ENCODE data around the gene ADK.

The ADK gene

DNA sequence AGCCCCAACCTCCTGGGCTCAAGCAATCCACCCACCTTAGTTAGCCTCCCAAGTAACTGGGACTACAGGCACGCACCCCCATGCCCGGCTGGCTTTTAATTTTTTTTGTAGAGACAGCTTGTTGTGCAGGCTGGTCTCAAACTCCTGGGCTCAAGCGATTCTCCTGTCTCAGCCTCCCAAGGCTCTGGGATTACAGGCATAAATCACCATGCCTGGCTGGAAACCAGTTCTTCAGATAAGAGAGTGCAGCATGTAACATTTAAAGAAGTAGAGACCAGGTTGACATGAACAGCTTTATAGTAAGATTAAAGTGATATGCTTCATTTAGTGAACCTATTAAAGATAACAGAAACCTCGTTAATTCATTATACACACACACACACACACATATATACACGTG, 507.5 kb downstream of the ADK start:
- TF ChIP-seq, protein P1, sequence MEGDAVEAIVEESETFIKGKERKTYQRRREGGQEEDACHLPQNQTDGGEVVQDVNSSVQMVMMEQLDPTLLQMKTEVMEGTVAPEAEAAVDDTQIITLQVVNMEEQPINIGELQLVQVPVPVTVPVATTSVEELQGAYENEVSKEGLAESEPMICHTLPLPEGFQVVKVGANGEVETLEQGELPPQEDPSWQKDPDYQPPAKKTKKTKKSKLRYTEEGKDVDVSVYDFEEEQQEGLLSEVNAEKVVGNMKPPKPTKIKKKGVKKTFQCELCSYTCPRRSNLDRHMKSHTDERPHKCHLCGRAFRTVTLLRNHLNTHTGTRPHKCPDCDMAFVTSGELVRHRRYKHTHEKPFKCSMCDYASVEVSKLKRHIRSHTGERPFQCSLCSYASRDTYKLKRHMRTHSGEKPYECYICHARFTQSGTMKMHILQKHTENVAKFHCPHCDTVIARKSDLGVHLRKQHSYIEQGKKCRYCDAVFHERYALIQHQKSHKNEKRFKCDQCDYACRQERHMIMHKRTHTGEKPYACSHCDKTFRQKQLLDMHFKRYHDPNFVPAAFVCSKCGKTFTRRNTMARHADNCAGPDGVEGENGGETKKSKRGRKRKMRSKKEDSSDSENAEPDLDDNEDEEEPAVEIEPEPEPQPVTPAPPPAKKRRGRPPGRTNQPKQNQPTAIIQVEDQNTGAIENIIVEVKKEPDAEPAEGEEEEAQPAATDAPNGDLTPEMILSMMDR (IDR thresholded peaks at IDR 0.05; ENCODE audit: low read depth, low read length, missing control alignments) = no peak
- DNase-seq (ENCODE audit: low read depth) = no peak
- no peak overlapping the region for H3K4me3 ChIP-seq (ENCODE audit: low read depth, low read length)

DNA sequence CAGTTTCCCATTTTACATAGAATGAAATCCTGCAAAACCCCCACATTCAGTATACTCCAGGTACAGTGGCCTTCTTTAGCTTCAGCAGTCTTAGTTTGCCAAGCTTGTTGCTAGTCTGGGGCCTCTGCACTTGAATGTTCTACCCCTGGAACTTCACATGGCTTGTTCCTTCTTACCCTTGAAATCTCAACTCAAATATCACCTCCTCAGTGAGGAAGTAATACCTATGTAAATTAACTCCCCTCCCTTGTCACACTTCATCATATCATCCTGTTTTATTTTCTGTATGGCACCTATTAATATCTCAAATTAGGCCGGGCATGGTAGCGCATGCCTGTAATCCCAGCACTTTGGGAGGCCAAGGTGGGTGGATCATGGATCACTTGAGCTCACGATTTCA, 511.6 kb downstream of the ADK start:
- DNase-seq (ENCODE audit: low read depth) = no peak
- no peak overlapping the region for H3K4me3 ChIP-seq (ENCODE audit: low read depth, low read length)
- TF ChIP-seq, protein P1 (IDR thresholded peaks at IDR 0.05; ENCODE audit: low read depth, low read length, missing control alignments) = no peak

DNA sequence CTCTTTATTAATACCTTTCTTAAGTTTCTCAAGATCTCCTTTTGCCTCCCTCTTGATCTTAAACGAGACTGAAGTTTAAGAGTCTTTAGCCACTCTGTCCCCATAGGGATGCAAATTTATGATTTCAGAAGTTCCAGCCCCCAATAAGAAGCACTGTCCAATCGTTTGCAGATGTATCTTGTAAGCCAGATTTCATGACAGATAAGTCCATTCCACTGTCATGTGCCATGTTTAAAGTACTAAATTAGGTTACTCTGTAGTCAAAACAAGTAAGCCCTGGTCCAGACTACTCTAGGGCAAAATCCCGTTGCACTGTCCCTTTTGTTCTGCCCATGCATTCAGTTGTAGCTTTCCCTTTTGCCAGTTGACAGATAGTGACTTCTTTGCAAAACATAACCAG, 518.2 kb downstream of the ADK start:
- no peak overlapping the region for H3K4me3 ChIP-seq (ENCODE audit: low read depth, low read length)
- no peak for DNase-seq (ENCODE audit: low read depth)
- TF ChIP-seq, protein P1 (IDR thresholded peaks at IDR 0.05; ENCODE audit: low read depth, low read length, missing control alignments) = no peak

DNA sequence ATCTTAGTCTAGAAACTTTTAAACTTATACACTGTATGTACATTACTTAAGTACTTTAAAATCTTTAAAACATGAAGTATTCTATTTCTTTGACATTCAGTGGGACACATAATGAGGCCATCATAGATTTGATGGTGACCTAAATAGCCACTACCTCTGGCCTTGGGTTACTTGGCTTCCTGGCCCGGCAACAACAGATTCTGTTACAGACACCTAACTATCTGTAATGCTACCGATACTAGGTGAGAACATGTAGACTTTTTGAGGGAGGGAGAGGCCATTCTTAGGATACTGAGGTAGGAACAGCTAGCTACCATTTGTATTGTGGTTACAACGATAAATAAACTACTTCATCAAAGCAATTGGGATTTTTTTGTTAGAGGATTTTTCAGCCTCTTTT, 520.7 kb downstream of the ADK start:
- H3K4me3 ChIP-seq (ENCODE audit: low read depth, low read length) = no peak overlapping the region
- no peak for DNase-seq (ENCODE audit: low read depth)
- TF ChIP-seq, protein P1 (IDR thresholded peaks at IDR 0.05; ENCODE audit: low read depth, low read length, missing control alignments) = no peak

DNA sequence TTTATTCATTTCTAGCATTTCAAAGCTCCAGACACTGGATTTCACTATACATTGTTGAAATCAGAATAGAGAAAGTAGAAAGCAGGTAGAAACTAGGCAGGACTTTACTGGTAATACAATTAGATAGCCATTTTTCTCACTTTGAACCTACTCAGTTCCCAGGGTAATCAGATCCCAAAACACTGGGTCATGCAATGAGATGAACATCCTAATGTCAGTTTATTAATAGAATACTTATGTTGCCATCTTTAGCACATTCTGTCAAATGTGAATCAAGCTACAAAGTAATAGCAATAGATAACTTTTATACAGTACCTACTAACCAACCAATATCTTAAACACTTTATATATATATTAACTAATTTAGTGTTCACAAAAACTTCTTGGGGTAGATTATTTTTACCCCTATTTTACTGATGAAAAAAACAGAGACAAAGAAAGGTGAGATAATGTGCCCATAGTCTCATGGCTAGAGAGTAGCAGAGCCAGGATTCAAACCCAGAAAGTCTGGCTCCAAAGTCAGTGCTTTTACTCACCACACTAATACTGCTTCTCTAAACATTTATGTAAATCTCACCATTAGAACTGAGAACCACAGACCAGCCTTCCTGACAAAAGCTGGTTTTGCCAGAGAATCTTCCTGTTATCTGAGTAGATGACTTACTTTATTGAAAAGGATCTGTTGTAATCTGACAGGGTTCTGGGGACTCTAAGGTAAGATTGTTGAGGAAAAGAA, 521.6 kb downstream of the ADK start:
- no peak overlapping the region for H3K4me3 ChIP-seq (ENCODE audit: low read depth, low read length)
- no peak for DNase-seq (ENCODE audit: low read depth)
- TF ChIP-seq, protein P1 (IDR thresholded peaks at IDR 0.05; ENCODE audit: low read depth, low read length, missing control alignments) = no peak

DNA sequence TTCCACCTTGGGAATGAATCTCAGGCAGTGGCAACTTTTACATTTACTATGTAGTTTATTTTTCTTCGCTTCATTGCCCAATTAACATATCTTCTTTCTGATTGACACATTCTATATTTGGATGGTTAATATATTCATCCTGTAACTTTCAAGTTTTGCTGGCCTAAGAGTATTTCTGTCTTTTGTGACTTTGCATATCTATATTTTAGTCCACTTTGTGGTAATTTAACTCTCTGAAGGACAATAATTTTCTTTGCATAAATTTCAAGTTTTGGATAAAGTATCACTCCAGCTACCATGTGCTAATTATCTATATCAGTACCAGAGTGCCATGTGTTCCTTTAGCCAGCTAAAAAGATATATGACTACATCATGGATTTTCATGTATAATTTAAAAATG, 523.9 kb downstream of the ADK start:
- TF ChIP-seq, protein P1 (IDR thresholded peaks at IDR 0.05; ENCODE audit: low read depth, low read length, missing control alignments) = no peak
- no peak for DNase-seq (ENCODE audit: low read depth)
- no peak overlapping the region for H3K4me3 ChIP-seq (ENCODE audit: low read depth, low read length)

DNA sequence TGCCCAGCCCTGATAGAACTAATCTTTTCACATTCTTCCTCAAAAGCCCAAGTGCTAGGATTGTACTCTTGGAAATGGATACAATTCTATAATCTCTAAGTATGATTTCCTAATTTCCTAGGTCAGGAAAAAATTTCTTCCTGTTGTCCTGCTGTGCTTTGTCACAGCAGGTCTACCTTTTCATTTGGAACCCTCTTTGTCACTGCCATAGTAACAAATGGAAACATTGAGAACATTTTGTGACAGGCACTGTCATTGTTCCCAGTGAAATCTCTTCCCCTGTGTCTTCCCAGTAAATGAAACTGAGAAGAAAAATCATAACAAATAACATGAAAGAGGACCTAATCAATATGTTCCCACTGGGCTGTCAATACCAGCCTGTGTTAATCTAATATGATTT, 524.5 kb downstream of the ADK start:
- TF ChIP-seq, protein P1 (IDR thresholded peaks at IDR 0.05; ENCODE audit: low read depth, low read length, missing control alignments) = no peak
- DNase-seq (ENCODE audit: low read depth) = no peak
- no peak overlapping the region for H3K4me3 ChIP-seq (ENCODE audit: low read depth, low read length)

All from GM12864 (cell line).